H1 (cell line): ENCODE data around the gene RAD23B. TPM values are rescaled to one million over a fixed set of nuclear protein-coding genes. Genes with fewer than 3 reads are reported as not detected.

Experiments used
- CHD7 ChIP-seq: fragments of 300-600 bp; sonication (generic); IDR thresholded peaks from 2 replicates; pipeline ENCODE4 v1.7.1; 2012; ENCODE audit warnings: low read length, moderate library complexity, mild to moderate bottlenecking, inconsistent platforms; ENCODE audit not compliant: insufficient replicate concordance
- GTF2F1 ChIP-seq: IDR thresholded peaks from 2 replicates; pipeline ENCODE4 v1.6.1; 2012; ENCODE audit warnings: low read depth, low read length, improper control_type of control experiment, borderline replicate concordance
- KDM5A ChIP-seq: fragments of 200-600 bp; IDR thresholded peaks from 2 replicates; pipeline ENCODE4 v1.7.1; 2012; ENCODE audit warnings: mild to moderate bottlenecking, low read length, inconsistent platforms, mixed read lengths
- PHF8 ChIP-seq: fragments of 200-600 bp; sonication (generic); conservative IDR thresholded peaks from 2 replicates; pipeline ENCODE4 v1.7.1; 2012; ENCODE audit warnings: low read depth, mild to moderate bottlenecking, inconsistent platforms, low read length, moderate library complexity
- polyA plus RNA-seq, 7 experiments: library from polyadenylated mRNA; depleted of rRNA in 3 of 7; stranded (reverse) in 5 of 7; unstranded in 2 of 7; fragments of >200 nt in 5 of 7; fragments of 200-250 nt in 2 of 7; gene quantifications; 1 replicate in 5 of 7; 2 replicates in 1 of 7; 4 replicates in 1 of 7; pipeline versions ENCODE4 v1.2.1 to v1.2.3, GENCODE V29; 2011 to 2013; ENCODE audit warnings: missing spikeins in 2 of 7, mixed read lengths in 2 of 7
- total RNA-seq: library from RNA; stranded (reverse); fragmentation: NEBNext Ultra II Directional; extraction: Animal tissue kit (Norgen Biotek cat#: 25700); gene quantifications from 2 replicates; pipeline ENCODE4 v1.2.1, GENCODE V29; 2021
- TF ChIP-seq, protein P1 (sequence below), 3 experiments: IDR thresholded peaks; 1 replicate in 2 of 3; 2 replicates in 1 of 3; pipeline versions ENCODE4 v1.5.1 to v1.6.1; 2011; ENCODE audit warnings: low read length in 3 of 3, mild to moderate bottlenecking in 3 of 3, inconsistent platforms in 2 of 3, low read depth in 1 of 3, moderate library complexity in 1 of 3; ENCODE audit not compliant: insufficient read depth in 1 of 3; ENCODE audit errors: control extremely low read depth in 1 of 3

Gene RAD23B
- total and polyA plus RNA-seq, 2 of the 8 experiments (the other 6 are each of a cell fraction or from before 2014, with no cell fraction given): 97.1 to 165 TPM

DNA sequence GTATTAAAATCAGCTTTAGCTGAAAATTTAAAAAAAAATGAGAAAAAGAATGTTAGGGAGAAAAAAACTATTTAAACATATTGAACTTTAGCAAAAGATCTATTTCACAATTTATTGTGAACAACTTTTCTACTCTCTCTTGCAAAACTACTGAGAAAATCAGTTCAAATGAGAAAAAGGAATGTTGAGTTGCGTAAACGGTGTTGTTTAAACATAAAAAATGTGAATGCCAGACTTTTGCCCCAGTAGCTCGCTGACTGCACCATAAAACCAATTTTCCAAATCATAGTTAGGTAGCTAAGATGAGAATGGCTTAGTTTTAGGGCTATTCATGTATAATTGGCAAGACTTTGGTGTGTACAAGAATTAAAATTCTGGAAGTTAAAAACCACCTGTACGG lies 13.4 kb upstream of the RAD23B start (continued):
- TF ChIP-seq CHD7: no peak
- no peak for TF ChIP-seq KDM5A
- TF ChIP-seq PHF8: no peak
- TF ChIP-seq GTF2F1: no peak
- TF ChIP-seq, protein P1, sequence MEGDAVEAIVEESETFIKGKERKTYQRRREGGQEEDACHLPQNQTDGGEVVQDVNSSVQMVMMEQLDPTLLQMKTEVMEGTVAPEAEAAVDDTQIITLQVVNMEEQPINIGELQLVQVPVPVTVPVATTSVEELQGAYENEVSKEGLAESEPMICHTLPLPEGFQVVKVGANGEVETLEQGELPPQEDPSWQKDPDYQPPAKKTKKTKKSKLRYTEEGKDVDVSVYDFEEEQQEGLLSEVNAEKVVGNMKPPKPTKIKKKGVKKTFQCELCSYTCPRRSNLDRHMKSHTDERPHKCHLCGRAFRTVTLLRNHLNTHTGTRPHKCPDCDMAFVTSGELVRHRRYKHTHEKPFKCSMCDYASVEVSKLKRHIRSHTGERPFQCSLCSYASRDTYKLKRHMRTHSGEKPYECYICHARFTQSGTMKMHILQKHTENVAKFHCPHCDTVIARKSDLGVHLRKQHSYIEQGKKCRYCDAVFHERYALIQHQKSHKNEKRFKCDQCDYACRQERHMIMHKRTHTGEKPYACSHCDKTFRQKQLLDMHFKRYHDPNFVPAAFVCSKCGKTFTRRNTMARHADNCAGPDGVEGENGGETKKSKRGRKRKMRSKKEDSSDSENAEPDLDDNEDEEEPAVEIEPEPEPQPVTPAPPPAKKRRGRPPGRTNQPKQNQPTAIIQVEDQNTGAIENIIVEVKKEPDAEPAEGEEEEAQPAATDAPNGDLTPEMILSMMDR (IDR thresholded peaks at IDR 0.05; ENCODE audit: control extremely low read depth in 1 of 3, insufficient read depth in 1 of 3, low read depth in 1 of 3, low read length in 3 of 3): no peak
